Stimulated activated CD8-positive, alpha-beta memory T cell treated with anti-CD3 and anti-CD28 coated beads, Interleukin-2, amount 100 ng/mL, for 1 hour (primary cell): ENCODE data around the gene TNIK.

ENCODE experiments used
- DNase-seq, 2 donors: peaks; one replicate each; pipeline ENCODE4 v3.0.0-alpha.2; 2020; ENCODE audit warnings: low read depth in 2 of 2

Gene TNIK

GRCh38 chr3:171417813-171418212 lies 42.4 kb downstream of the TNIK start:
- DNase-seq, result no peak

- no peak for DNase-seq
These were observed 43.1 kb downstream of the TNIK start for GRCh38 chr3:171417137-171417536.

DNA sequence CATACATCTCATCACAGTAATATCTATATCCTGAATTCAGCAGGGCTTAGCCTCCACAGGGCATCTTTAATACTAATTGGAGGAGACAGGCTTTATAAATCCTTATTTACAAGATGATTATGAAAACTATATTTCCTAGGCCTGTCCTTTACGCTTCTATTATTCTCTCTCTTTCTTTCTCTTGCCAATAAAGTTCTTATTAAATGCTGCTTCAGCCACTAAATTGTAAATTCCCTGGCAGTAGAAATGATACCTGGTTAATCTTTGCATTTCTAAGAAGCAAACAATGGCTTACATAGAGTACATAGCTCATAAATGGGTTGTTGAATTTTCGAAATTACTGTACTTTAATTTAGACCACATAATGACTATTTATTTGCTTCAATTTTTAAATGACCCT lies 43.5 kb downstream of the TNIK start:
- DNase-seq, result no peak

- no peak for DNase-seq
These were observed 44.1 kb downstream of the TNIK start for GRCh38 chr3:171416061-171416460.

GRCh38 chr3:171415070-171415469 lies 45.1 kb downstream of the TNIK start:
- DNase-seq, result no peak

- DNase-seq, result no peak
These were observed 47.7 kb downstream of the TNIK start for GRCh38 chr3:171412473-171412872.

GRCh38 chr3:171412054-171412453 lies 48.2 kb downstream of the TNIK start:
- no peak for DNase-seq

GRCh38 chr3:171410186-171410585 lies 50.0 kb downstream of the TNIK start:
- no peak for DNase-seq

- DNase-seq, result no peak
These were observed 52.4 kb downstream of the TNIK start for GRCh38 chr3:171407759-171408158.

DNA sequence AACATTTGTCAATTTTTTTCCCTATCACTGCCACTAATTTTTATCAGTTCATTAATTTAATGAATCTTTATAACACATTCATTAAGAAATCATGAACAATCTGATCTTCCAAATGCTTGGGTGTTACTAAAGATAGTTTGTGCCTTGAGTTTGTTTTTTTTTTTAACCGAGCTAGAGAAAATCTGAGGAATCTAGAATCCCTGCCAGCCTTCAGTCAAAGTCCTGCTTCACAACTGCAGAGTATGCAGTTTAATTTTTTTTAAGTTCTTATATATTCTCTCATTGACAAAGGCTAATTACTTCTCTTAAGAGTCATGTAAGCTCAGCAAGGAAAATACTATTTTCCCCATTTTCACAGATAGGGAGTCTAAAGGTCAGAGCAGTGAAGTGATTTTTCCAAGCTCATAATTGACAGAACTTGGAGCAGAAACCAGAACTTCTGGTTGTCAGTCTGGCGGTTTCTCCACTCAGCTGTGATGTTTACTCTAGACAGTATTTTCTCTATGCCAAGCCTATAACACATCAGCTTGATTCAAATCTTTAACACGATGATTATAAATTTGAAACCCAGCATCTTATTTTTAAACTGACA lies 55.7 kb downstream of the TNIK start:
- no peak for DNase-seq

- DNase-seq, result no peak
These were observed 57.9 kb downstream of the TNIK start for GRCh38 chr3:171402281-171402680.

DNA sequence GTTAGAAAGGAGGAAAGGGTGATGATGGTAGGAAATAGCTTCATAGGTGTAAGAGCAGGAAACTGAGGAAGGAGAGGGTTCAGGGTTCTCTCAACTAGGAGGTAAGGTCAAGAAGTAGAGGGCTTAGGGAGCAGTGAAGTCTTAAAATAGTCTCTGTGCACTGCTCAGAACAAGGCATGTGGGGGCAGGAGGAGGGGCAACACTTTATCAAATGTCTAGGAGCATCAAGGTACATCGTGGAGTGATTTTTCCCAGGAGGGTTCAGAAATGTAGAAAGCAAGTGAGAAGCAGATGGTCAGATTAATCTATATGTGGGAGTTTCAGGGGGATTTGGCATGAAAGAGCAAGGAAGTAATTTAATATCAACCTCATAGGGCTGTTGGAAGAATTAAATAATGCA lies 58.8 kb downstream of the TNIK start:
- DNase-seq, result no peak

- DNase-seq, result no peak
These were observed 60.4 kb downstream of the TNIK start for GRCh38 chr3:171399842-171400241.

- no peak for DNase-seq
These were observed 61.9 kb downstream of the TNIK start for GRCh38 chr3:171398343-171398742.

- DNase-seq, result no peak
These were observed 63.1 kb downstream of the TNIK start for GRCh38 chr3:171397089-171397488.

GRCh38 chr3:171396048-171396447 lies 64.2 kb downstream of the TNIK start:
- no peak for DNase-seq

- no peak for DNase-seq
These were observed 67.0 kb downstream of the TNIK start for GRCh38 chr3:171393032-171393744.

- no peak for DNase-seq
These were observed 68.8 kb downstream of the TNIK start for GRCh38 chr3:171391432-171391831.

DNA sequence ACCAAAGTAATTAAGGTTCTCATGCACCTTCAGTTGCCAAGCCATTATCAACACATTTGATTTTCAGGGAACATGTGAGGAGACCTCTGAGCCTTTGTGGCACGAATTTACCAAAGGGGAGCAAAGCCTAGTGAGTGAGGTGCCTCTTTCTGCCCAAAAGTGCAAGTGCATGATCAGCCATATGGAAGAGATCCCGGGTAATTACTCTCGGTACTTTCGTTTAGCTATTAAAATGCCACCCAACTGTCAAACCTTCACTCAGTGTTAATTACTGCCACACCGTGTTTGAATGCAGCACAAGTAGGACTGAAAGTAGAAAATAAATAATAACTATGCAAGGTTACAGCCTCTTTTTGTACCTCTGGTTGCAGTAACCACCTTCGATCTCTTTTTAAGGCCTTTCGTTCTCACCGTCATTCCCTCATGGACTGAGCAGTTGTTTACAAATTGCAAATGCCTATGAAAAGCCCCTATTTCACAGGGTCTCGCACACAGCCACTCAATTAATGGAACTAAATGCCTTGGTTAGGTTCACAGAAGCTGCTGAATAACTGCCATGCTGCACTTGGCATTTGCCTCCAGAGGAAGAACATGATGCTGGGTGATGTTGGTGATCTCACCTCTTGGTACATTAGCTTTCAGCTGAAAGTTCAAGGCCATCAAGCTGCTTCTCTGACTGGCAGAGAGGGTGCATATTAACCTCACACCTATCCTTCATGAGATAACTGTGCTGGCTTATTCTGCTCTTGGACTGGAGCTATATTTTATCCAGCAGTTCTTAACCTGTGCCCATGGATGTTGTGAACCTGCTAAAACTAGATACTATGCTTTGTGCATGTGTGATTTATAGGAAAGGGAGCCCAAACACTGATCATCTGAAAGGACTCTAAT lies 69.9 kb downstream of the TNIK start:
- DNase-seq, result no peak

GRCh38 chr3:171389491-171389890 lies 70.7 kb downstream of the TNIK start:
- DNase-seq, result no peak

DNA sequence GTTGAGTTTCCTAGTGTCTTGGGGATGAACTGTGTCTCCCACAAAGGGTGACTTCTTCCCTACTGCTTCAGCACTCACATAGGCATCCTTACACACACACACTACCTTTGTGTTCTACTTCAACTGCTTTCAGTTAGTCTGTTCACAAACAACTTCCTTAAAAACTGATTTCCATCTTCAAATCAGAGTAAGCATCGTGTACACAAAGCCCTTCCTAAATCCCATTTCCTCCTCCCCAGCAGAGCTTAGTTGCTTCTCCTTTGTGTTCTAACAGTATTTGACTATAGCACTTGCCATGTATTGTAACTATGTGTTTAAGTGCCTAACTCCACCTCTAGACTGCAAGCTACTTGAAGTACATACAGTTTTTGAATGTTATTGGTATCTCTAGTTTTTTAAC lies 71.7 kb downstream of the TNIK start:
- DNase-seq, result no peak

DNA sequence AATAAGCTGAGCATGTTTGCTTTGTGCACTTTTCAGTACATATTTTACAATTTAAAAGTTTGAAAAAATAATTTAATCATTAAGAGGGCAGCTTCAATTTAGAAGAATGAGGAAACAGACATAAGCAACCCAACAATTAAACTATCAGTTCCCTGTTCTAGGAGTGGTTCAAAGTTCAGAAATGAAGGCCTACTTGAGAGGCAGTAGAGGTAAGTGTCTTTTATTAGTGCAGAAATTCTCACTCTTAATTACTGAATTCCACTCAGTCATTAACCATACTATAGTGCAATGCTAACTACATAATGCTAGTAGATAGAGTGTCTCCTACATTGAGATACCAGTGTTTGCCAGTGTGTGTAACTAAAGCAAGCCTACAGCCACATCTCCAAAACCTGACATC lies 73.1 kb downstream of the TNIK start:
- DNase-seq, result no peak

GRCh38 chr3:171385086-171385485 lies 75.1 kb downstream of the TNIK start:
- DNase-seq, result no peak
